HL-60 (cell line): Measurements from ENCODE around the gene FSTL4.

Source experiments
- DNase-seq, 2 experiments: peaks; one replicate each; pipeline ENCODE4 v3.0.0-alpha.2; 2010 to 2020; ENCODE audit warnings: low read depth in 1 of 2, low spot score in 1 of 2
- H3K27ac ChIP-seq: fragments of 250-450 bp; sonication (Bioruptor Pico); replicated peaks from 2 replicates; pipeline ENCODE4 v1.5.1; 2020; ENCODE audit warnings: mild to moderate bottlenecking, moderate library complexity
- H3K27me3 ChIP-seq: fragments of 250-450 bp; sonication (Bioruptor Pico); 2 replicates; pipeline ENCODE4 v1.5.1; 2021; ENCODE audit warnings: mild to moderate bottlenecking, moderate library complexity; ENCODE audit not compliant: insufficient read depth, poor library complexity, severe bottlenecking
- H3K4me3 ChIP-seq: replicated peaks from 2 replicates; pipeline ENCODE4 v1.5.1; 2011; ENCODE audit warnings: mild to moderate bottlenecking, control low read depth, low read length; ENCODE audit not compliant: insufficient read depth
- GABPA ChIP-seq: IDR thresholded peaks from 2 replicates; pipeline ENCODE4 v1.6.1; 2012; ENCODE audit warnings: low read depth
- POLR2AphosphoS5 ChIP-seq: IDR thresholded peaks from 2 replicates; pipeline ENCODE4 v1.6.1; 2012; ENCODE audit warnings: low read depth
- SPI1 ChIP-seq: IDR thresholded peaks from 2 replicates; pipeline ENCODE4 v1.6.1; 2012; ENCODE audit warnings: low read depth, mild to moderate bottlenecking, borderline replicate concordance
- TF ChIP-seq, protein P1 (sequence below): IDR thresholded peaks from 2 replicates; pipeline ENCODE4 v1.6.1; 2012; ENCODE audit warnings: low read depth; ENCODE audit not compliant: insufficient replicate concordance
- TF ChIP-seq, protein P2 (sequence below): IDR thresholded peaks from one replicate; pipeline ENCODE4 v1.5.1; 2011; ENCODE audit warnings: low read length, control low read depth, inconsistent platforms; ENCODE audit not compliant: insufficient read depth

The FSTL4 gene

DNA sequence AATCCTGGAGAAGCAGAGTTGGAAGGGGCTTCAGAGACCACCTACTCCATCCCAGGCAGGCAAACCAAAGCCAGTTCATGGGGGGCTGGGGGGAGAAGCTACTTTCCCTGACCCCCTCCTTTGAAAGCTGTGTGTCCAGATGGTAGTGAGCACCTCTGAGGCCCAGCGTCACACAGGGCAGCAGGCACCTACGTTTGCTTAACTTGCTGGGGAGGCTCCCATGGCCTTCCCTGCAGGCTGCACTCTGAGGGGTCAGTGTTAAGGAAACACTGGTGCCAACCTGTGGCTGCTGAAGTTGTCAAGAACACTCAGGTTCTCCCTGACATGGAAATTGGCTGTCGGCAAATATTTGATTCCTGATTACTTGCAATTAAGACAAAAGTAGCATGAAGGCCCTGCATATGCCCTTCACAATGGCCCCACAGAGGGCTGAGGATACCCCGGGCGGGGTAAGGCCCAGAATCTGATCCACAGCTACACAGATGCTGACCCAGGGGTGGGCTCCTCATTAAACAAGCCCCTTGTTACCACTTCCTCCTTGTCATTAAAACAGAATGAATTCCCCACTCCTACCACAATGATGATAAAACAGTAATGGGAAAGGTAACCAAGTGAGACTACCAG, 208.5 kb downstream of the FSTL4 start:
- H3K27me3 ChIP-seq: no peaks in the 10 kb centered on the region
- no peak for DNase-seq
- H3K27ac ChIP-seq: no peak overlapping the region
- H3K4me3 ChIP-seq: no peak overlapping the region
- TF ChIP-seq, protein P1, sequence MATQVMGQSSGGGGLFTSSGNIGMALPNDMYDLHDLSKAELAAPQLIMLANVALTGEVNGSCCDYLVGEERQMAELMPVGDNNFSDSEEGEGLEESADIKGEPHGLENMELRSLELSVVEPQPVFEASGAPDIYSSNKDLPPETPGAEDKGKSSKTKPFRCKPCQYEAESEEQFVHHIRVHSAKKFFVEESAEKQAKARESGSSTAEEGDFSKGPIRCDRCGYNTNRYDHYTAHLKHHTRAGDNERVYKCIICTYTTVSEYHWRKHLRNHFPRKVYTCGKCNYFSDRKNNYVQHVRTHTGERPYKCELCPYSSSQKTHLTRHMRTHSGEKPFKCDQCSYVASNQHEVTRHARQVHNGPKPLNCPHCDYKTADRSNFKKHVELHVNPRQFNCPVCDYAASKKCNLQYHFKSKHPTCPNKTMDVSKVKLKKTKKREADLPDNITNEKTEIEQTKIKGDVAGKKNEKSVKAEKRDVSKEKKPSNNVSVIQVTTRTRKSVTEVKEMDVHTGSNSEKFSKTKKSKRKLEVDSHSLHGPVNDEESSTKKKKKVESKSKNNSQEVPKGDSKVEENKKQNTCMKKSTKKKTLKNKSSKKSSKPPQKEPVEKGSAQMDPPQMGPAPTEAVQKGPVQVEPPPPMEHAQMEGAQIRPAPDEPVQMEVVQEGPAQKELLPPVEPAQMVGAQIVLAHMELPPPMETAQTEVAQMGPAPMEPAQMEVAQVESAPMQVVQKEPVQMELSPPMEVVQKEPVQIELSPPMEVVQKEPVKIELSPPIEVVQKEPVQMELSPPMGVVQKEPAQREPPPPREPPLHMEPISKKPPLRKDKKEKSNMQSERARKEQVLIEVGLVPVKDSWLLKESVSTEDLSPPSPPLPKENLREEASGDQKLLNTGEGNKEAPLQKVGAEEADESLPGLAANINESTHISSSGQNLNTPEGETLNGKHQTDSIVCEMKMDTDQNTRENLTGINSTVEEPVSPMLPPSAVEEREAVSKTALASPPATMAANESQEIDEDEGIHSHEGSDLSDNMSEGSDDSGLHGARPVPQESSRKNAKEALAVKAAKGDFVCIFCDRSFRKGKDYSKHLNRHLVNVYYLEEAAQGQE: no peak
- TF ChIP-seq GABPA (no peak), POLR2AphosphoS5 (no peak), SPI1 (no peak)
- TF ChIP-seq, protein P2, sequence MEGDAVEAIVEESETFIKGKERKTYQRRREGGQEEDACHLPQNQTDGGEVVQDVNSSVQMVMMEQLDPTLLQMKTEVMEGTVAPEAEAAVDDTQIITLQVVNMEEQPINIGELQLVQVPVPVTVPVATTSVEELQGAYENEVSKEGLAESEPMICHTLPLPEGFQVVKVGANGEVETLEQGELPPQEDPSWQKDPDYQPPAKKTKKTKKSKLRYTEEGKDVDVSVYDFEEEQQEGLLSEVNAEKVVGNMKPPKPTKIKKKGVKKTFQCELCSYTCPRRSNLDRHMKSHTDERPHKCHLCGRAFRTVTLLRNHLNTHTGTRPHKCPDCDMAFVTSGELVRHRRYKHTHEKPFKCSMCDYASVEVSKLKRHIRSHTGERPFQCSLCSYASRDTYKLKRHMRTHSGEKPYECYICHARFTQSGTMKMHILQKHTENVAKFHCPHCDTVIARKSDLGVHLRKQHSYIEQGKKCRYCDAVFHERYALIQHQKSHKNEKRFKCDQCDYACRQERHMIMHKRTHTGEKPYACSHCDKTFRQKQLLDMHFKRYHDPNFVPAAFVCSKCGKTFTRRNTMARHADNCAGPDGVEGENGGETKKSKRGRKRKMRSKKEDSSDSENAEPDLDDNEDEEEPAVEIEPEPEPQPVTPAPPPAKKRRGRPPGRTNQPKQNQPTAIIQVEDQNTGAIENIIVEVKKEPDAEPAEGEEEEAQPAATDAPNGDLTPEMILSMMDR: no peak

DNA sequence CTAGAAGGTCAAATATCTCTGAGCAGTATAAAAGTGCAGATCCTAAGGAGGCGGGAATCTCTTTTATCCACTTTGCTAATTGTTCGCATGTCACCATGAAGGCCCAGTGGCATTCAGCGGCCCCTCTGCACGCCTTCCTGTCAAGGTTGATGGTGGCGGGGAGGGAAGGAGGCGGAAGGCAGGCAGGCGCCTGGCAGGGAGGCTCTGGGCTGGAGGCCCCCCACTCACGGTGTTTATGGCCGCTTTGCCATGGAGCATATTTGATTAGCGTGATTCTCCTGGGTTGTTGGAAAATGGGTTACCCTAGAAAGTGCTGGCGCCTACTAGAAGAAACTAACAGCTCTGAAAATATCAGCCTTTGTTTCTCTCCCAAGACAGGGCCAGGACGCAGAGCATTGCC, 209.6 kb downstream of the FSTL4 start:
- no peak for TF ChIP-seq GABPA
- no peak for TF ChIP-seq SPI1
- no peak for TF ChIP-seq POLR2AphosphoS5
- no peak for DNase-seq
- H3K4me3 ChIP-seq: no peak overlapping the region
- no peaks in the 10 kb centered on the region for H3K27me3 ChIP-seq
- H3K27ac ChIP-seq: no peak overlapping the region

DNA sequence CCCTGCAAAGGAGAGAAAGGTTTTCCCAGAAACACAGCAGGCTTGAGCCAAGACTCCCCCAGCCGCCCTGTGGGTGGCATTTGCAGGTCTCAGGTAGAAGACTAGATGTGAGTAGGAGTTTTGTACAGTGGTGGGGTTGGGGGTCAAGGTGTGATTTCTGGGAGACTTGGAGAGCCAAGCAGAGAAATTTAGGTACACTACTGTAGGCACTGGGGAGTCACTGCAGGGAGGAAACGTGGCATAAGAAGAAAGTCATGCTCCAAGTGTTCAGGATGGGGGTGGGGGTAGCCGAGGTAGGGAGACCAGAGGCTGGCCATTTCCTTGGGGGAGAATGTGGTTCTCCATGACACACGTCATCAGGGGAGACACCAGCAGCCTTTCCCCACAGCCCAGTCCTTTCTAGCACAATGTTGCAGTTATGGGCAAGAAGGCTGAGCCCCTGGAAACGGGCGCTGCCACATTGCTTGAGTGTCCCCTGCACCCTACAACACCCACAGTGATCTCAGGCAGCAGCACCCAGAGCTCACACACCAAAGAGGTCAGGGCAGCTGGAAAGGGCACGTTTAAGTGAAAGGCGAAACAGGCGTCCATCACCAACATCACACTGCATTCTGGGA, 210.5 kb downstream of the FSTL4 start:
- Histone ChIP-seq H3K4me3 (no peak overlapping the region), H3K27ac (no peak overlapping the region), H3K27me3 (no peaks in the 10 kb centered on the region)
- no peak for DNase-seq
- TF ChIP-seq SPI1 (no peak), GABPA (no peak), POLR2AphosphoS5 (no peak)
- TF ChIP-seq, protein P2: no peak
- TF ChIP-seq, protein P1: no peak

DNA sequence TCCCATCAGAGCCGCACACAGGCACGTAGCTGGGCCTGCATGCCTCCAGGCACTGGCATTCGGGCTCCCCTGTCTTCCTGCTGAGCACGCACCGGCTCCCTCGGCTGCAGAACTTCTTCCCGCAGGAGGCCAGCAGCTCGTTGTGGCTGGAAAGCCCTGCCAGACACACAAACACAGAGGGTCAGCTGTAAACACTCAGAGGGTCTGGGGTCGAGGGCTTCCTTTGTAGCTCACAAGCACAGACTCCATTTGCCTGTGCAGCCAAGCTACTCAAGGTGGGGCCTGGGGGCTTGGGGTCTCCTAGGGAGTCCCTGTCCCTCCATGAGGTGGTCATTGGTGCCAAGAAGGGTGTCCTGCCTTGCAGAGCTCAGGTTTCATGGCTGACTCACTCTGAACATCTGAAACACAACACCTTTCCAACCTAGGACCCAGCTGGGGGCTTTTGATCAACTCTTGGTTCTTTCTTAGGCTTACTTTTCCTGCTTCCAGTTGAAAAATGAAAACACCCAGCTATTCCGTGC, 211.4 kb downstream of the FSTL4 start:
- DNase-seq: no peak
- no peak for TF ChIP-seq GABPA
- TF ChIP-seq, protein P2: no peak
- TF ChIP-seq POLR2AphosphoS5: no peak
- TF ChIP-seq, protein P1: no peak
- no peak for TF ChIP-seq SPI1
- Histone ChIP-seq H3K27me3 (no peaks in the 10 kb centered on the region), H3K4me3 (no peak overlapping the region), H3K27ac (no peak overlapping the region)
